HG02763 (cell line): ENCODE data around the gene SLC9A5.
A peak's percentile ranks its signal among the peaks of the same experiment; 100 is the strongest.

Source experiments
- ATAC-seq: cut with Tn5 transposase; IDR thresholded peaks from one replicate; pipeline ENCODE4 v1.9.1; 2021; ENCODE audit warnings: mild to moderate bottlenecking, moderate library complexity; ENCODE audit not compliant: unreplicated experiment

SLC9A5 gene

GRCh38 chr16:67238806-67239470 is 9.8 kb upstream of the SLC9A5 start:
- ATAC-seq: no peak

GRCh38 chr16:67240506-67240905 is 8.3 kb upstream of the SLC9A5 start:
- ATAC-seq: no peak

GRCh38 chr16:67241008-67241900 is 7.5 kb upstream of the SLC9A5 start:
- ATAC-seq: no peak

- no peak for ATAC-seq
Observed at GRCh38 chr16:67242138-67242730, 6.5 kb upstream of the SLC9A5 start.

GRCh38 chr16:67243481-67243880 is 5.3 kb upstream of the SLC9A5 start:
- no peak for ATAC-seq

- ATAC-seq: peak; percentile 40
Observed at GRCh38 chr16:67244387-67245185, 4.2 kb upstream of the SLC9A5 start.

- no peak for ATAC-seq
Observed at GRCh38 chr16:67245186-67245585, 3.6 kb upstream of the SLC9A5 start.

- ATAC-seq: no peak
Observed at GRCh38 chr16:67245674-67246080, 3.1 kb upstream of the SLC9A5 start.

- peak; percentile 26 for ATAC-seq
Observed at GRCh38 chr16:67246081-67246755, 2.6 kb upstream of the SLC9A5 start.

- peak; percentile 10 for ATAC-seq
Observed at GRCh38 chr16:67246756-67247191, 2.0 kb upstream of the SLC9A5 start.

GRCh38 chr16:67247192-67248072 is 1.3 kb upstream of the SLC9A5 start, which contains the start of gene FHOD1:
Gene FHOD1 (minus strand): TSS chr16:67247481. CDS start chr16:67247410, 71 bp downstream.
- peak; percentile 47 for ATAC-seq

GRCh38 chr16:67248073-67248400 is 742 bp upstream of the SLC9A5 start:
- no peak for ATAC-seq

GRCh38 chr16:67249178-67250044 is 632 bp downstream of the SLC9A5 start:
- ATAC-seq: no peak

- no peak for ATAC-seq
Observed at GRCh38 chr16:67250045-67250327, 1.2 kb downstream of the SLC9A5 start.

GRCh38 chr16:67252609-67253497 is 4.1 kb downstream of the SLC9A5 start:
- no peak for ATAC-seq

- ATAC-seq: no peak
Observed at GRCh38 chr16:67254801-67255552, 6.2 kb downstream of the SLC9A5 start.
